ENCODE measurements around the gene SH3YL1. TPM values are rescaled to one million over a fixed set of nuclear protein-coding genes. Genes with fewer than 3 reads are reported as not detected.

The SH3YL1 gene
- total and polyA plus RNA-seq, 2 donors, result 25.8 to 73.7 TPM

GRCh38 chr2:256094-256493 is 7.7 kb downstream of the SH3YL1 start:
- Histone ChIP-seq H3K27ac (ENCODE audit: low read depth in 1 of 2, low read length in 1 of 2) (no peak overlapping the region), H3K4me1 (ENCODE audit: control insufficient read depth in 2 of 2, insufficient read depth in 2 of 2, low read length in 2 of 2) (no peaks in the 10 kb centered on the region), H3K9me3 (ENCODE audit: control insufficient read depth in 2 of 2, insufficient read depth in 1 of 2, low read length in 1 of 2) (peaks cover 0 to 4% of the 10 kb centered on the region in 2 donors), H3K36me3 (ENCODE audit: control insufficient read depth in 2 of 2, insufficient read depth in 2 of 2, low read length in 1 of 2) (no peaks in the 10 kb centered on the region), H3K27me3 (ENCODE audit: control insufficient read depth in 2 of 2, insufficient read depth in 1 of 2, low read length in 1 of 2) (no peaks in the 10 kb centered on the region), H3K4me3 (ENCODE audit: low read length in 2 of 2) (no peak overlapping the region)
- WGBS, result 95% methylated on average over 3 of the region's 3 CpGs
- no peak for DNase-seq (ENCODE audit: low read depth in 6 of 9, low spot score in 9 of 9)

GRCh38 chr2:255195-255594 is 8.6 kb downstream of the SH3YL1 start:
- no peaks in the 10 kb centered on the region for H3K4me1 ChIP-seq (ENCODE audit: control insufficient read depth in 2 of 2, insufficient read depth in 2 of 2, low read length in 2 of 2)
- no peak overlapping the region for H3K27ac ChIP-seq (ENCODE audit: low read depth in 1 of 2, low read length in 1 of 2)
- no peak overlapping the region for H3K4me3 ChIP-seq (ENCODE audit: low read length in 2 of 2)
- no peaks in the 10 kb centered on the region for H3K27me3 ChIP-seq (ENCODE audit: control insufficient read depth in 2 of 2, insufficient read depth in 1 of 2, low read length in 1 of 2)
- 97% methylated on average over 2 of the region's 2 CpGs for WGBS
- peaks cover 0 to 4% of the 10 kb centered on the region in 2 donors for H3K9me3 ChIP-seq (ENCODE audit: control insufficient read depth in 2 of 2, insufficient read depth in 1 of 2, low read length in 1 of 2)
- DNase-seq (ENCODE audit: low read depth in 6 of 9, low spot score in 9 of 9), result no peak
- H3K36me3 ChIP-seq (ENCODE audit: control insufficient read depth in 2 of 2, insufficient read depth in 2 of 2, low read length in 1 of 2), result no peaks in the 10 kb centered on the region

- no peaks in the 10 kb centered on the region for H3K4me1 ChIP-seq (ENCODE audit: control insufficient read depth in 2 of 2, insufficient read depth in 2 of 2, low read length in 2 of 2)
- H3K27me3 ChIP-seq (ENCODE audit: control insufficient read depth in 2 of 2, insufficient read depth in 1 of 2, low read length in 1 of 2), result no peaks in the 10 kb centered on the region
- H3K27ac ChIP-seq (ENCODE audit: low read depth in 1 of 2, low read length in 1 of 2), result no peak overlapping the region
- 93% methylated on average over 7 of the region's 7 CpGs for WGBS
- H3K9me3 ChIP-seq (ENCODE audit: control insufficient read depth in 2 of 2, insufficient read depth in 1 of 2, low read length in 1 of 2), result peaks cover 0 to 4% of the 10 kb centered on the region in 2 donors
- no peak overlapping the region for H3K4me3 ChIP-seq (ENCODE audit: low read length in 2 of 2)
- no peak for DNase-seq (ENCODE audit: low read depth in 6 of 9, low spot score in 9 of 9)
- no peaks in the 10 kb centered on the region for H3K36me3 ChIP-seq (ENCODE audit: control insufficient read depth in 2 of 2, insufficient read depth in 2 of 2, low read length in 1 of 2)
These were observed 9.6 kb downstream of the SH3YL1 start for GRCh38 chr2:254241-254640.

GRCh38 chr2:253202-253638 is 10.6 kb downstream of the SH3YL1 start:
- Histone ChIP-seq H3K9me3 (ENCODE audit: control insufficient read depth in 2 of 2, insufficient read depth in 1 of 2, low read length in 1 of 2) (no peaks in the 10 kb centered on the region), H3K36me3 (ENCODE audit: control insufficient read depth in 2 of 2, insufficient read depth in 2 of 2, low read length in 1 of 2) (peaks cover 0 to 4% of the 10 kb centered on the region in 2 donors), H3K27ac (ENCODE audit: low read depth in 1 of 2, low read length in 1 of 2) (no peak overlapping the region), H3K4me3 (ENCODE audit: low read length in 2 of 2) (no peak overlapping the region), H3K4me1 (ENCODE audit: control insufficient read depth in 2 of 2, insufficient read depth in 2 of 2, low read length in 2 of 2) (no peaks in the 10 kb centered on the region), H3K27me3 (ENCODE audit: control insufficient read depth in 2 of 2, insufficient read depth in 1 of 2, low read length in 1 of 2) (no peaks in the 10 kb centered on the region)
- WGBS, result 94% methylated on average over 8 of the region's 8 CpGs
- no peak for DNase-seq (ENCODE audit: low read depth in 6 of 9, low spot score in 9 of 9)

- WGBS, result 98% methylated on average over 6 of the region's 6 CpGs
- H3K27me3 ChIP-seq (ENCODE audit: control insufficient read depth in 2 of 2, insufficient read depth in 1 of 2, low read length in 1 of 2), result no peaks in the 10 kb centered on the region
- no peak overlapping the region for H3K4me3 ChIP-seq (ENCODE audit: low read length in 2 of 2)
- no peaks in the 10 kb centered on the region for H3K9me3 ChIP-seq (ENCODE audit: control insufficient read depth in 2 of 2, insufficient read depth in 1 of 2, low read length in 1 of 2)
- no peak for DNase-seq (ENCODE audit: low read depth in 6 of 9, low spot score in 9 of 9)
- peaks cover 0 to 4% of the 10 kb centered on the region in 2 donors for H3K36me3 ChIP-seq (ENCODE audit: control insufficient read depth in 2 of 2, insufficient read depth in 2 of 2, low read length in 1 of 2)
- H3K4me1 ChIP-seq (ENCODE audit: control insufficient read depth in 2 of 2, insufficient read depth in 2 of 2, low read length in 2 of 2), result no peaks in the 10 kb centered on the region
- H3K27ac ChIP-seq (ENCODE audit: low read depth in 1 of 2, low read length in 1 of 2), result no peak overlapping the region
These were observed 11.7 kb downstream of the SH3YL1 start for GRCh38 chr2:252001-252602.

- H3K4me3 ChIP-seq (ENCODE audit: low read length in 2 of 2), result no peak overlapping the region
- no peak for DNase-seq (ENCODE audit: low read depth in 6 of 9, low spot score in 9 of 9)
- WGBS, result 96% methylated on average over 15 of the region's 15 CpGs
- H3K4me1 ChIP-seq (ENCODE audit: control insufficient read depth in 2 of 2, insufficient read depth in 2 of 2, low read length in 2 of 2), result no peaks in the 10 kb centered on the region
- no peaks in the 10 kb centered on the region for H3K27me3 ChIP-seq (ENCODE audit: control insufficient read depth in 2 of 2, insufficient read depth in 1 of 2, low read length in 1 of 2)
- H3K27ac ChIP-seq (ENCODE audit: low read depth in 1 of 2, low read length in 1 of 2), result no peak overlapping the region
- peaks cover 0 to 9% of the 10 kb centered on the region in 2 donors for H3K36me3 ChIP-seq (ENCODE audit: control insufficient read depth in 2 of 2, insufficient read depth in 2 of 2, low read length in 1 of 2)
- H3K9me3 ChIP-seq (ENCODE audit: control insufficient read depth in 2 of 2, insufficient read depth in 1 of 2, low read length in 1 of 2), result no peaks in the 10 kb centered on the region
These were observed 14.2 kb downstream of the SH3YL1 start for GRCh38 chr2:249538-250042.

GRCh38 chr2:248724-249123 is 15.1 kb downstream of the SH3YL1 start:
- no peak for DNase-seq (ENCODE audit: low read depth in 6 of 9, low spot score in 9 of 9)
- no peaks in the 10 kb centered on the region for H3K27me3 ChIP-seq (ENCODE audit: control insufficient read depth in 2 of 2, insufficient read depth in 1 of 2, low read length in 1 of 2)
- 96% methylated on average over 2 of the region's 2 CpGs for WGBS
- H3K4me3 ChIP-seq (ENCODE audit: low read length in 2 of 2), result no peak overlapping the region
- H3K27ac ChIP-seq (ENCODE audit: low read depth in 1 of 2, low read length in 1 of 2), result peak overlapping the region in 1 of 2 donors; percentile 18
- peaks cover 3 to 10% of the 10 kb centered on the region in 2 donors for H3K36me3 ChIP-seq (ENCODE audit: control insufficient read depth in 2 of 2, insufficient read depth in 2 of 2, low read length in 1 of 2)
- no peaks in the 10 kb centered on the region for H3K4me1 ChIP-seq (ENCODE audit: control insufficient read depth in 2 of 2, insufficient read depth in 2 of 2, low read length in 2 of 2)
- no peaks in the 10 kb centered on the region for H3K9me3 ChIP-seq (ENCODE audit: control insufficient read depth in 2 of 2, insufficient read depth in 1 of 2, low read length in 1 of 2)

- Histone ChIP-seq H3K9me3 (ENCODE audit: control insufficient read depth in 2 of 2, insufficient read depth in 1 of 2, low read length in 1 of 2) (no peaks in the 10 kb centered on the region), H3K36me3 (ENCODE audit: control insufficient read depth in 2 of 2, insufficient read depth in 2 of 2, low read length in 1 of 2) (peaks cover 5 to 10% of the 10 kb centered on the region in 2 donors), H3K4me1 (ENCODE audit: control insufficient read depth in 2 of 2, insufficient read depth in 2 of 2, low read length in 2 of 2) (no peaks in the 10 kb centered on the region), H3K4me3 (ENCODE audit: low read length in 2 of 2) (no peak overlapping the region), H3K27me3 (ENCODE audit: control insufficient read depth in 2 of 2, insufficient read depth in 1 of 2, low read length in 1 of 2) (no peaks in the 10 kb centered on the region), H3K27ac (ENCODE audit: low read depth in 1 of 2, low read length in 1 of 2) (no peak overlapping the region)
- DNase-seq (ENCODE audit: low read depth in 6 of 9, low spot score in 9 of 9), result peak in 8 of 9 donors; percentile 42 to 86 (median 59)
- WGBS, result 74% methylated on average over 6 of the region's 6 CpGs
These were observed 17.2 kb downstream of the SH3YL1 start for GRCh38 chr2:246489-247144.

- H3K4me3 ChIP-seq (ENCODE audit: low read length in 2 of 2), result no peak overlapping the region
- H3K36me3 ChIP-seq (ENCODE audit: control insufficient read depth in 2 of 2, insufficient read depth in 2 of 2, low read length in 1 of 2), result peaks cover 5 to 15% of the 10 kb centered on the region in 2 donors
- no peak for DNase-seq (ENCODE audit: low read depth in 6 of 9, low spot score in 9 of 9)
- no peaks in the 10 kb centered on the region for H3K4me1 ChIP-seq (ENCODE audit: control insufficient read depth in 2 of 2, insufficient read depth in 2 of 2, low read length in 2 of 2)
- no peaks in the 10 kb centered on the region for H3K9me3 ChIP-seq (ENCODE audit: control insufficient read depth in 2 of 2, insufficient read depth in 1 of 2, low read length in 1 of 2)
- H3K27ac ChIP-seq (ENCODE audit: low read depth in 1 of 2, low read length in 1 of 2), result no peak overlapping the region
- 97% methylated on average over 7 of the region's 7 CpGs for WGBS
- H3K27me3 ChIP-seq (ENCODE audit: control insufficient read depth in 2 of 2, insufficient read depth in 1 of 2, low read length in 1 of 2), result no peaks in the 10 kb centered on the region
These were observed 19.3 kb downstream of the SH3YL1 start for GRCh38 chr2:244547-244946.
